ENCODE data around the gene SMARCB1.

DNA sequence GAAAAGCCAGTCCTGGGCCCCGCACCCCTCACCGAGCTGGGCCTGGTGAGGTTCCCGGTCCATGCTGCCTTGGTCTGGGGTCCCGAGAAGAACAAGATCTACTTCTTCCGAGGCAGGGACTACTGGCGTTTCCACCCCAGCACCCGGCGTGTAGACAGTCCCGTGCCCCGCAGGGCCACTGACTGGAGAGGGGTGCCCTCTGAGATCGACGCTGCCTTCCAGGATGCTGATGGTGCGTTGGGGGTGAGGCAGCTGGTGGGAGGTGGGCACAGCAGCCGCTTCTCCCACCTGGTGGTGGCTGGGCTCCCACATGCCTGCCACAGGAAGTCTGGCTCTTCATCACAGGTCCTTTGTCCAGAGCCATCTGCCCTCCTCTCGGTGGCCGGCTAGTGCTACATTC lies 4.5 kb upstream of the SMARCB1 start:
- TF ChIP-seq CTCF (IDR thresholded peaks at IDR 0.05; ENCODE audit: low read depth, low read length), result no peak
- TF ChIP-seq POLR2A (IDR thresholded peaks at IDR 0.05; ENCODE audit: extremely low read depth, insufficient read length), result no peak
